GM12878 (cell line): ENCODE measurements around the gene MCM3. TPM values are rescaled to one million over a fixed set of nuclear protein-coding genes. Genes with fewer than 3 reads are reported as not detected.

Experiments
- BCL11A ChIP-seq: IDR thresholded peaks from 2 replicates; pipeline ENCODE4 v1.6.1; 2011; ENCODE audit warnings: low read depth, low read length
- BMI1 ChIP-seq: fragments of 450-650 bp; IDR thresholded peaks from 2 replicates; pipeline ENCODE4 v1.6.1; 2016; ENCODE audit warnings: mild to moderate bottlenecking, moderate library complexity, borderline replicate concordance
- CBX5 ChIP-seq: sonication (generic); IDR thresholded peaks from 2 replicates; pipeline ENCODE4 v1.6.1; 2016; ENCODE audit warnings: low read depth, moderate library complexity, mild to moderate bottlenecking, inconsistent platforms
- CEBPB ChIP-seq, 2 experiments: fragments of 150-350 bp in 1 of 2; IDR thresholded peaks; 2 replicates each; pipeline ENCODE4 v1.6.1; 2012 to 2014; ENCODE audit warnings: low read depth in 2 of 2, low read length in 2 of 2, borderline replicate concordance in 1 of 2, inconsistent platforms in 1 of 2
- IRF4 ChIP-seq: IDR thresholded peaks from 2 replicates; pipeline ENCODE4 v1.6.1; 2011; ENCODE audit warnings: low read depth, low read length
- NRF1 ChIP-seq: conservative IDR thresholded peaks from 2 replicates; pipeline ENCODE4 v1.6.1; 2011; ENCODE audit warnings: mild to moderate bottlenecking, low read depth, low read length, improper control_type of control experiment
- PML ChIP-seq: IDR thresholded peaks from 2 replicates; pipeline ENCODE4 v1.6.1; 2012; ENCODE audit warnings: low read length, inconsistent platforms
- POLR2AphosphoS5 ChIP-seq: IDR thresholded peaks from 2 replicates; pipeline ENCODE4 v1.6.1; 2011; ENCODE audit warnings: mild to moderate bottlenecking, low read length, inconsistent platforms
- PRDM15 ChIP-seq: fragments of 450-650 bp; formaldehyde crosslinking; IDR thresholded peaks from 2 replicates; pipeline ENCODE4 v1.4.0; 2020; ENCODE audit warnings: mild to moderate bottlenecking, moderate library complexity
- RELB ChIP-seq: fragments of 450-650 bp; IDR thresholded peaks from 2 replicates; pipeline ENCODE4 v1.6.1; 2017; ENCODE audit warnings: low read depth, mild to moderate bottlenecking, moderate library complexity
- REST ChIP-seq: IDR thresholded peaks from 2 replicates; pipeline ENCODE4 v1.6.1; 2012; ENCODE audit warnings: mild to moderate bottlenecking, low read depth, low read length
- SP1 ChIP-seq: IDR thresholded peaks from one replicate; pipeline ENCODE4 v1.6.1; 2011; ENCODE audit warnings: low read depth, low read length
- TCF7 ChIP-seq: IDR thresholded peaks from 2 replicates; pipeline ENCODE4 v1.6.1; 2014; ENCODE audit warnings: antibody characterized with exemption, borderline replicate concordance
- ZNF207 ChIP-seq: fragments of 450-650 bp; IDR thresholded peaks from 2 replicates; pipeline ENCODE4 v1.6.1; 2014; ENCODE audit warnings: antibody characterized with exemption, mild to moderate bottlenecking, borderline replicate concordance
- ZNF217 ChIP-seq: fragments of 450-650 bp; IDR thresholded peaks from 2 replicates; pipeline ENCODE4 v1.6.1; 2017; ENCODE audit warnings: antibody characterized with exemption, mild to moderate bottlenecking
- ZNF622 ChIP-seq: fragments of 450-650 bp; IDR thresholded peaks from 2 replicates; pipeline ENCODE4 v1.6.1; 2017; ENCODE audit warnings: mild to moderate bottlenecking, inconsistent platforms
- ZNF687 ChIP-seq: fragments of 450-650 bp; IDR thresholded peaks from 2 replicates; pipeline ENCODE4 v1.6.1; 2017; ENCODE audit warnings: mild to moderate bottlenecking, moderate library complexity
- polyA plus RNA-seq, 11 experiments: library from polyadenylated mRNA; depleted of rRNA in 4 of 11; unstranded in 6 of 11; stranded (reverse) in 5 of 11; fragments of >200 nt; fragmentation: Nextera tagmentation in 4 of 11; fragmentation: Illumina TruSeq in 1 of 11; extraction: Ambion mirVana in 4 of 11; extraction: Trizol in 1 of 11; gene quantifications; 1 replicate in 1 of 11; 2 replicates in 10 of 11; pipeline versions ENCODE4 v1.2.1 to v1.2.3, GENCODE V29; 2011 to 2016; ENCODE audit warnings: inconsistent platforms in 2 of 11, missing spikeins in 2 of 11, low read depth in 1 of 11
- total RNA-seq, 4 experiments: library from RNA; depleted of rRNA in 3 of 4; stranded (reverse); fragments of >200 nt in 3 of 4; fragmentation: Illumina TruSeq in 1 of 4; extraction: Trizol in 1 of 4; gene quantifications; 2 replicates each; pipeline versions ENCODE4 v1.2.1 to v1.2.3, GENCODE V29; 2013 to 2021

The MCM3 gene
- total and polyA plus RNA-seq, 10 of the 15 experiments (the other 5 are each of a cell fraction or from before 2014, with no cell fraction given): 74.1 to 265 (median 214) TPM

- TF ChIP-seq CEBPB (IDR thresholded peaks at IDR 0.05; ENCODE audit: borderline replicate concordance in 1 of 2, low read depth in 2 of 2, low read length in 2 of 2) (no peak), TCF7 (no peak), ZNF687 (no peak), CBX5 (0 out of 2 replicates have a peak, but pooled peaks have one; percentile 51), RELB (0 out of 2 replicates have a peak, but pooled peaks have one; percentile 5), IRF4 (no peak), BCL11A (no peak), SP1 (no peak), PML (peak; percentile 56; the same call in 1 of the 2 replicates), PRDM15 (CRISPR knock-in tag) (no peak), ZNF207 (no peak), POLR2AphosphoS5 (no peak), ZNF217 (no peak), ZNF622 (no peak), NRF1 (no peak), REST (no peak), BMI1 (no peak)
Observed at GRCh38 chr6:52285177-52286068, 881 bp upstream of the MCM3 start (continued).
